ENCODE results near the gene UBL5.
"Not testable (repeated sequence)": the region's sequence is repeated elsewhere in the genome, so short reads cannot be mapped to it uniquely, and the experiment has no call there.

The UBL5 gene

GRCh38 chr19:9818175-9818733, 9.5 kb upstream of the UBL5 start:
- no peak for DNase-seq

GRCh38 chr19:9818734-9819595, 8.8 kb upstream of the UBL5 start, which contains the start of gene FBXL12:
TSS of gene FBXL12 (minus strand) at chr19:9819079. CDS start at chr19:9818813, 266 bp downstream.
- peak; percentile 100 for DNase-seq

GRCh38 chr19:9819596-9819909, 8.2 kb upstream of the UBL5 start:
- DNase-seq: no peak

GRCh38 chr19:9820034-9820433, 7.7 kb upstream of the UBL5 start:
- DNase-seq: not testable (repeated sequence)

- no peak for DNase-seq
These were observed 3.9 kb upstream of the UBL5 start for GRCh38 chr19:9823816-9824215.

GRCh38 chr19:9828551-9829063, 889 bp downstream of the UBL5 start:
- DNase-seq: no peak

GRCh38 chr19:9834307-9834725, 6.6 kb downstream of the UBL5 start:
- no peak for DNase-seq

GRCh38 chr19:9834726-9835506, 7.2 kb downstream of the UBL5 start, which contains the start of gene PIN1:
TSS of gene PIN1 (plus strand) at chr19:9835318. CDS start at chr19:9835345, 27 bp downstream.
- peak; percentile 99 for DNase-seq

- no peak for DNase-seq
These were observed 7.8 kb downstream of the UBL5 start for GRCh38 chr19:9835507-9835949.

- no peak for DNase-seq
These were observed 8.3 kb downstream of the UBL5 start for GRCh38 chr19:9836021-9836420.

GRCh38 chr19:9838324-9838723, 10.6 kb downstream of the UBL5 start:
- DNase-seq: no peak

GRCh38 chr19:9839415-9839814, 11.7 kb downstream of the UBL5 start:
- no peak for DNase-seq

- DNase-seq: no peak
These were observed 15.3 kb downstream of the UBL5 start for GRCh38 chr19:9842834-9843625.

- DNase-seq: not testable (repeated sequence)
These were observed 16.0 kb downstream of the UBL5 start for GRCh38 chr19:9843626-9844273.

- peak; percentile 16 for DNase-seq
These were observed 19.5 kb downstream of the UBL5 start for GRCh38 chr19:9847087-9847671.

GRCh38 chr19:9848060-9848459, 20.3 kb downstream of the UBL5 start:
- peak; percentile 39 for DNase-seq

- DNase-seq: no peak
These were observed 21.0 kb downstream of the UBL5 start for GRCh38 chr19:9848762-9849161.

GRCh38 chr19:9849791-9850190, 22.1 kb downstream of the UBL5 start:
- DNase-seq: no peak

- DNase-seq: no peak
These were observed 22.7 kb downstream of the UBL5 start for GRCh38 chr19:9850235-9850959.

GRCh38 chr19:9854282-9854846, 26.6 kb downstream of the UBL5 start:
- DNase-seq: no peak

All from activated gamma-delta T cell treated with Interleukin-2 at 50 U/mL for 16 hours (primary cell).